Hematopoietic multipotent progenitor cell treated with erythropoietin and hydrocortisone succinate and interleukin-3 and kit ligand, for 15 days (in vitro differentiated cells): ENCODE data around the gene REN.

Source experiments
- DNase-seq: peaks from one replicate; pipeline ENCODE4 v3.0.0-alpha.2; 2015; ENCODE audit warnings: low spot score

The REN gene

GRCh38 chr1:204190212-204191211 is 24.4 kb upstream of the REN start:
- no peak for DNase-seq

GRCh38 chr1:204188959-204189639 is 23.0 kb upstream of the REN start:
- DNase-seq = no peak

GRCh38 chr1:204186597-204186996 is 20.5 kb upstream of the REN start:
- no peak for DNase-seq

- DNase-seq = no peak
Measured at GRCh38 chr1:204181116-204181515, 15.0 kb upstream of the REN start.

- no peak for DNase-seq
Measured at GRCh38 chr1:204180133-204180532, 14.0 kb upstream of the REN start.

GRCh38 chr1:204178487-204179281 is 12.5 kb upstream of the REN start:
- no peak for DNase-seq

- DNase-seq = no peak
Measured at GRCh38 chr1:204177133-204177532, 11.0 kb upstream of the REN start.

GRCh38 chr1:204176049-204176448 is 9.9 kb upstream of the REN start:
- DNase-seq = no peak

- DNase-seq = no peak
Measured at GRCh38 chr1:204174958-204175357, 8.8 kb upstream of the REN start.

- no peak for DNase-seq
Measured at GRCh38 chr1:204172404-204173029, 6.4 kb upstream of the REN start.

GRCh38 chr1:204171751-204172178 is 5.6 kb upstream of the REN start:
- DNase-seq = no peak

GRCh38 chr1:204170494-204171155 is 4.5 kb upstream of the REN start:
- DNase-seq = no peak

- DNase-seq = no peak
Measured at GRCh38 chr1:204169858-204170257, 3.7 kb upstream of the REN start.

- no peak for DNase-seq
Measured at GRCh38 chr1:204167730-204168129, 1.6 kb upstream of the REN start.

GRCh38 chr1:204162494-204163074 is 3.6 kb downstream of the REN start:
- DNase-seq = peak; percentile 64

- DNase-seq = no peak
Measured at GRCh38 chr1:204161609-204162493, 4.3 kb downstream of the REN start.

- no peak for DNase-seq
Measured at GRCh38 chr1:204157962-204158361, 8.2 kb downstream of the REN start.

GRCh38 chr1:204155881-204156280 is 10.3 kb downstream of the REN start:
- DNase-seq = no peak

- DNase-seq = no peak
Measured at GRCh38 chr1:204154568-204155255, 11.4 kb downstream of the REN start.
